Neural cell (in vitro differentiated cells): ENCODE data around the gene RNF123. TPM values are rescaled to one million over a fixed set of nuclear protein-coding genes. Genes with fewer than 3 reads are reported as not detected.

Experiments used
- H2AFZ ChIP-seq: fragments of 200-600, 300-800 bp; sonication (generic), shearing (Covaris generic); 2 replicates; pipeline ENCODE4 v1.6.0; 2014; ENCODE audit warnings: low read depth, mild to moderate bottlenecking, antibody characterized with exemption, low read length, moderate library complexity
- H3F3A ChIP-seq: fragments of 200-600 bp; shearing (Covaris generic); 2 replicates; pipeline ENCODE4 v1.6.1; 2016; ENCODE audit warnings: mild to moderate bottlenecking, moderate library complexity, mixed read lengths, antibody characterized with exemption, low read length; ENCODE audit not compliant: insufficient read depth, poor library complexity, severe bottlenecking
- H3K27ac ChIP-seq: fragments of 200-600, 300-800 bp; sonication (generic), shearing (Covaris generic); 2 replicates; pipeline ENCODE4 v1.5.1; 2014; ENCODE audit warnings: mild to moderate bottlenecking, low read length, moderate library complexity
- H3K27me3 ChIP-seq: fragments of 300-800, 200-600 bp; sonication (generic), shearing (Covaris generic); 2 replicates; pipeline ENCODE4 v1.6.0; 2014; ENCODE audit warnings: mild to moderate bottlenecking, low read depth, low read length, moderate library complexity; ENCODE audit not compliant: insufficient read depth
- H3K36me3 ChIP-seq: fragments of 300-800, 200-600 bp; sonication (generic), shearing (Covaris generic); 2 replicates; pipeline ENCODE4 v1.5.1; 2014; ENCODE audit warnings: mild to moderate bottlenecking, antibody characterized with exemption, low read length, moderate library complexity; ENCODE audit not compliant: insufficient read depth
- H3K4me2 ChIP-seq: fragments of 300-800, 200-600 bp; sonication (generic), shearing (Covaris generic); 2 replicates; pipeline ENCODE4 v1.6.0; 2014; ENCODE audit warnings: mild to moderate bottlenecking, low read length
- H3K4me3 ChIP-seq: fragments of 300-800, 200-600 bp; sonication (generic), shearing (Covaris generic); 2 replicates; pipeline ENCODE4 v1.5.1; 2014; ENCODE audit warnings: mild to moderate bottlenecking, low read length, moderate library complexity
- H3K79me2 ChIP-seq: fragments of 200-600 bp; shearing (Covaris generic); replicated peaks from 2 replicates; pipeline ENCODE4 v1.6.0; 2014; ENCODE audit warnings: mild to moderate bottlenecking, low read length, moderate library complexity; ENCODE audit not compliant: insufficient read depth
- H3K9ac ChIP-seq: fragments of 300-800, 200-600 bp; sonication (generic), shearing (Covaris generic); 2 replicates; pipeline ENCODE4 v1.6.1; 2016; ENCODE audit warnings: mild to moderate bottlenecking, low read length, mixed read lengths
- H3K9me2 ChIP-seq: fragments of 200-600 bp; shearing (Covaris generic); 2 replicates; pipeline ENCODE4 v1.6.1; 2016; ENCODE audit warnings: mild to moderate bottlenecking, low read length, mixed read lengths; ENCODE audit not compliant: insufficient read depth
- H3K9me3 ChIP-seq: fragments of 200-600, 300-800 bp; sonication (generic), shearing (Covaris generic); 2 replicates; pipeline ENCODE4 v1.6.1; 2016; ENCODE audit warnings: mild to moderate bottlenecking, mixed run types, low read length, moderate library complexity, mixed read lengths
- H4K20me1 ChIP-seq: fragments of 200-600 bp; shearing (Covaris generic); 2 replicates; pipeline ENCODE4 v1.6.1; 2016; ENCODE audit warnings: mild to moderate bottlenecking, mixed run types; ENCODE audit not compliant: insufficient read depth
- CTCF ChIP-seq: fragments of 450-650 bp; IDR thresholded peaks from 2 replicates; pipeline ENCODE4 v1.5.1; 2014; ENCODE audit warnings: antibody characterized with exemption, mild to moderate bottlenecking, moderate library complexity; ENCODE audit not compliant: poor library complexity, severe bottlenecking
- EP300 ChIP-seq: fragments of 450-650 bp; conservative IDR thresholded peaks from 2 replicates; pipeline ENCODE4 v1.6.1; 2014; ENCODE audit warnings: antibody characterized with exemption, mild to moderate bottlenecking, moderate library complexity; ENCODE audit not compliant: poor library complexity, severe bottlenecking
- EZH2 ChIP-seq: fragments of 200-600, 300-800 bp; shearing (Covaris generic), sonication (generic); IDR thresholded peaks from 2 replicates; pipeline ENCODE4 v1.6.1; 2014; ENCODE audit warnings: antibody characterized with exemption, low read length, borderline replicate concordance, mild to moderate bottlenecking; ENCODE audit not compliant: insufficient read depth, poor library complexity, severe bottlenecking
- MXI1 ChIP-seq: fragments of 450-650 bp; conservative IDR thresholded peaks from 2 replicates; pipeline ENCODE4 v1.6.1; 2014; ENCODE audit warnings: antibody characterized with exemption, mild to moderate bottlenecking; ENCODE audit not compliant: poor library complexity, severe bottlenecking
- POLR2AphosphoS5 ChIP-seq: IDR thresholded peaks from 2 replicates; pipeline ENCODE4 v1.6.1; 2012
- RAD21 ChIP-seq: fragments of 450-650 bp; conservative IDR thresholded peaks from 2 replicates; pipeline ENCODE4 v1.6.1; 2014; ENCODE audit warnings: antibody characterized with exemption, mild to moderate bottlenecking, moderate library complexity
- REST ChIP-seq: IDR thresholded peaks from 2 replicates; pipeline ENCODE4 v1.6.1; 2012; ENCODE audit warnings: borderline replicate concordance
- SMC3 ChIP-seq: fragments of 450-650 bp; conservative IDR thresholded peaks from 2 replicates; pipeline ENCODE4 v1.6.1; 2014; ENCODE audit warnings: antibody characterized with exemption, mild to moderate bottlenecking, moderate library complexity; ENCODE audit not compliant: poor library complexity
- TAF1 ChIP-seq: IDR thresholded peaks from 2 replicates; pipeline ENCODE4 v1.6.1; 2012; ENCODE audit warnings: low read depth
- polyA plus RNA-seq: library from polyadenylated mRNA; depleted of rRNA; stranded (reverse); fragments of >200 nt; gene quantifications from 2 replicates; pipeline ENCODE4 v1.2.3, GENCODE V29; 2014

The RNF123 gene
- polyA plus RNA-seq, 1 donor from 2014 or later = 27.4 TPM

- Histone ChIP-seq H3K9ac (no peak overlapping the region), H3F3A (no peaks in the 10 kb centered on the region), H3K27me3 (no peaks in the 10 kb centered on the region), H3K4me2 (no peak overlapping the region), H3K9me3 (no peaks in the 10 kb centered on the region), H3K79me2 (no peaks in the 10 kb centered on the region), H3K4me3 (no peak overlapping the region), H4K20me1 (no peaks in the 10 kb centered on the region), H3K36me3 (no peaks in the 10 kb centered on the region), H3K9me2 (no peaks in the 10 kb centered on the region), H3K27ac (no peak overlapping the region), H2AFZ (no peak overlapping the region)
- TF ChIP-seq REST = no peak
- no peak for TF ChIP-seq SMC3
- no peak for TF ChIP-seq EZH2
- TF ChIP-seq EP300 = no peak
- no peak for TF ChIP-seq CTCF
- no peak for TF ChIP-seq MXI1
Observed at GRCh38 chr3:49709852-49710251, 20.5 kb downstream of the RNF123 start.

- Histone ChIP-seq H2AFZ (no peak overlapping the region), H3F3A (no peaks in the 10 kb centered on the region), H3K9me3 (no peaks in the 10 kb centered on the region)
Observed at GRCh38 chr3:49711489-49711888, 22.1 kb downstream of the RNF123 start.

More at GRCh38 chr3:49711489-49711888, 22.1 kb downstream of the RNF123 start:
- no peaks in the 10 kb centered on the region for H4K20me1 ChIP-seq
- no peaks in the 10 kb centered on the region for H3K79me2 ChIP-seq
- no peaks in the 10 kb centered on the region for H3K9me2 ChIP-seq
- no peaks in the 10 kb centered on the region for H3K27me3 ChIP-seq
- no peak overlapping the region for H3K9ac ChIP-seq
- H3K36me3 ChIP-seq = peaks cover 3% of the 10 kb centered on the region
- no peak overlapping the region for H3K4me3 ChIP-seq
- no peak overlapping the region for H3K27ac ChIP-seq
- H3K4me2 ChIP-seq = no peak overlapping the region
- TF ChIP-seq TAF1 = no peak
- no peak for TF ChIP-seq REST
- TF ChIP-seq RAD21 = no peak
- no peak for TF ChIP-seq MXI1
- no peak for TF ChIP-seq EZH2
- no peak for TF ChIP-seq CTCF
- no peak for TF ChIP-seq SMC3
- TF ChIP-seq EP300 = no peak
- TF ChIP-seq POLR2AphosphoS5 = no peak
